WERI-Rb-1 (cell line): ENCODE measurements around the gene TP73.

Experiments used
- DNase-seq: peaks from one replicate; pipeline ENCODE4 v3.0.0-alpha.2; 2020
- H3K27ac ChIP-seq: fragments of 250-450 bp; sonication (Bioruptor Pico); 2 replicates; pipeline ENCODE4 v1.5.1; 2020; ENCODE audit warnings: mild to moderate bottlenecking, moderate library complexity
- H3K27me3 ChIP-seq: fragments of 250-450 bp; sonication (Bioruptor Pico); 2 replicates; pipeline ENCODE4 v1.5.1; 2021; ENCODE audit warnings: mild to moderate bottlenecking, low read depth, moderate library complexity; ENCODE audit not compliant: insufficient read depth, severe bottlenecking
- H3K36me3 ChIP-seq: fragments of 250-450 bp; sonication (Bioruptor Pico); 2 replicates; pipeline ENCODE4 v1.5.1; 2020; ENCODE audit warnings: mild to moderate bottlenecking, moderate library complexity
- H3K4me3 ChIP-seq: 2 replicates; pipeline ENCODE4 v1.5.1; 2011; ENCODE audit warnings: low read depth, mild to moderate bottlenecking, control low read depth, low read length
- H3K9me3 ChIP-seq: fragments of 250-450 bp; sonication (Bioruptor Pico); 2 replicates; pipeline ENCODE4 v1.5.1; 2021; ENCODE audit warnings: mild to moderate bottlenecking, moderate library complexity; ENCODE audit not compliant: severe bottlenecking
- TF ChIP-seq, protein P1 (sequence below): IDR thresholded peaks from 2 replicates; pipeline ENCODE4 v1.5.1; 2011; ENCODE audit warnings: low read depth, mild to moderate bottlenecking, control low read depth, inconsistent platforms, low read length

TP73 gene

DNA sequence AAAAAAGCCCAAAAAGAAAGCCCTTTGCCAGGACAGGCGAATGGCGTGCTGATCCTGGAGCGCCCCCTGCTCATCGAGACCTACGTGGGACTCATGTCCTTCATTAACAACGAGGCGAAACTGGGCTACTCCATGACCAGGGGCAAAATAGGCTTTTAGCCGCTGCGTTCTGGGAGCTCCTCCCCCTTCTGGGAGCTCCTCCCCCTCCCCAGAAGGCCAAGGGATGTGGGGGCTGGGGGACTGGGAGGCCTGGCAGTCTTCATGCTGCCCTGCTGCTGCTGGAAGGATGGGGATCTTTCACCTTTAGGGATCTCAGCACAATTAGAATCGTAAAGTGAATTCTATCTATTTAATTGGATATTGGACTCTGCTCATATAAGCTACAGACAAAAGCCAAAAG lies 23.9 kb upstream of the TP73 start:
- Histone ChIP-seq H3K4me3 (no peak overlapping the region), H3K27me3 (no peaks in the 10 kb centered on the region)
- TF ChIP-seq, protein P1, sequence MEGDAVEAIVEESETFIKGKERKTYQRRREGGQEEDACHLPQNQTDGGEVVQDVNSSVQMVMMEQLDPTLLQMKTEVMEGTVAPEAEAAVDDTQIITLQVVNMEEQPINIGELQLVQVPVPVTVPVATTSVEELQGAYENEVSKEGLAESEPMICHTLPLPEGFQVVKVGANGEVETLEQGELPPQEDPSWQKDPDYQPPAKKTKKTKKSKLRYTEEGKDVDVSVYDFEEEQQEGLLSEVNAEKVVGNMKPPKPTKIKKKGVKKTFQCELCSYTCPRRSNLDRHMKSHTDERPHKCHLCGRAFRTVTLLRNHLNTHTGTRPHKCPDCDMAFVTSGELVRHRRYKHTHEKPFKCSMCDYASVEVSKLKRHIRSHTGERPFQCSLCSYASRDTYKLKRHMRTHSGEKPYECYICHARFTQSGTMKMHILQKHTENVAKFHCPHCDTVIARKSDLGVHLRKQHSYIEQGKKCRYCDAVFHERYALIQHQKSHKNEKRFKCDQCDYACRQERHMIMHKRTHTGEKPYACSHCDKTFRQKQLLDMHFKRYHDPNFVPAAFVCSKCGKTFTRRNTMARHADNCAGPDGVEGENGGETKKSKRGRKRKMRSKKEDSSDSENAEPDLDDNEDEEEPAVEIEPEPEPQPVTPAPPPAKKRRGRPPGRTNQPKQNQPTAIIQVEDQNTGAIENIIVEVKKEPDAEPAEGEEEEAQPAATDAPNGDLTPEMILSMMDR: no peak

DNA sequence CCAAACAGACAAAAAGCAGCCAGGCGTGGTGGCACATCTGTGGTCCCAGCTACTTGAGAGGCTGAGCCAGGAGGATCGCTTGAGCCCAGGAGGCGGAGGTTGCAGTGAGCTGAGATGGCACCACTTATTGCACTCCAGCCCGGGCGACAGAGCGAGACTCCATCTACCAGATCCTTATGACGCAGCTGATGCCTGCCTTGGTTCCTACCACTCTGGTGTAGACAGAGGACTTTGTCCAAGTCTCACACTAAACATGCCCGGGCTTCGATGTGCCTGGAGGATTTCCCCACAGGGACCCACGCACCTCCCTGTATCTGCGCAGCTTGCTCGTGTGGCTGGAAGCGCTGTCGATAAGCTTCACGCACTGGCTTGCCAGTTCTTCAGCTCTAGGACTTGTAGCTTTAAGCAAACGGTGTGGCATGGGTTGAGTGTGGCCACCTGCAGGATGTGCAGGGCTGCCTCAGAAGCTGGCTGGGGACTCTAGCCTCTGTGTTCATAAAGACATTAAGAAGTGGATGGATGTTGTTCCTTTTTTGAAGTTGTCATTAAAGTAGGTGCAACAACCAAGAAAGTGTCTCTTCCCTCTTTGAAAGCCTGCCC lies 22.7 kb upstream of the TP73 start:
- H3K27ac ChIP-seq: no peak overlapping the region
- H3K4me3 ChIP-seq: no peak overlapping the region
- no peaks in the 10 kb centered on the region for H3K27me3 ChIP-seq
- peaks cover 58% of the 10 kb centered on the region for H3K36me3 ChIP-seq
- H3K9me3 ChIP-seq: no peaks in the 10 kb centered on the region
- no peak for DNase-seq
- TF ChIP-seq, protein P1: no peak

More for the DNA sequence above, 23.9 kb upstream of the TP73 start:
- DNase-seq: no peak
- no peak overlapping the region for H3K27ac ChIP-seq
- H3K9me3 ChIP-seq: no peaks in the 10 kb centered on the region
- H3K36me3 ChIP-seq: peaks cover 45% of the 10 kb centered on the region

DNA sequence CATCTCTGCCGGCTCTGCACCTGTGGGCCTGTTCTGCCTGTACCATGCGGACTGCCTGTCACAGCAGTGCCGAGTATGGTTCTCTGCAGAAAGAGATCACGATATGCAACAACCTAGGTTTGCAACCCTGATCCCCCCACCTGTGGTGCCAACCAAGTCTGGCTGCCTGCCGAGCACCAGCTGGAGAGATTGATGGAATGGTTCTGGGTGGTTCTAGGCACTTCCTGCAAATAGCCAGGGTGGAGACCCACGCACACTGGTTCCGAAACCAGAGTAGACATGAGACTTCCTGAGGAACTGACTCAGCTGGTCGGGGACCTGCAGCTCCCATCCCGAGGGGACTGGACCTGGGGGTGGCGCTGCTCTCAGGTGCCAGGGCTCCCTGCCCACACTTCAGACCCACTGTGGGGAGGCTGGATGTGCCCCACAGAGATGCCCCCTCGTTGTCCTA lies 22.1 kb upstream of the TP73 start:
- Histone ChIP-seq H3K27me3 (no peaks in the 10 kb centered on the region), H3K27ac (peak overlapping the region; percentile 81)

DNA sequence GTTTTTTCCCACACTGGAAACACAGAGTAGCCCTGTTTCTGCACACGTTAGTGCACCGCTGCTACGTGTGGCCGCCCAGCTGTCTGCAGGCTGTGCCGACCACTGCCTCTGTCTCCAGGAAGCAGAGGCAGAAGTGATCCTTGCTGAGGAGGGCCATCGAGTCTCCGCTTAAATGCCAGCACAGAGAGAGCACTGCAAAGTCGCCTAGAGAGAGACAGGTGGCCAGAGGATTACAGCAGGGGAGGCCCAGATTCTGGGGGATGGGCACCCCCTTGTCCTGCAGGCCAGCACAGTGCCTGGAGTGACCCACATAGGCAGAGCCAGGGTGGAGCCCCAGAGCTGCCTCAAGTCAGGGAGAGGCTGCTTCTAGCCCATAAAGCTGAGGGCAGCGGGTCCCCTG lies 21.4 kb upstream of the TP73 start:
- peaks cover 70% of the 10 kb centered on the region for H3K36me3 ChIP-seq
- no peak overlapping the region for H3K4me3 ChIP-seq
- TF ChIP-seq, protein P1: no peak
- H3K27ac ChIP-seq: peak overlapping the region; percentile 81
- peak; percentile 88 for DNase-seq
- H3K27me3 ChIP-seq: no peaks in the 10 kb centered on the region
- no peaks in the 10 kb centered on the region for H3K9me3 ChIP-seq

More for the DNA sequence above, 22.1 kb upstream of the TP73 start:
- H3K4me3 ChIP-seq: no peak overlapping the region
- H3K36me3 ChIP-seq: peaks cover 63% of the 10 kb centered on the region
- TF ChIP-seq, protein P1: no peak
- no peaks in the 10 kb centered on the region for H3K9me3 ChIP-seq
- DNase-seq: no peak

DNA sequence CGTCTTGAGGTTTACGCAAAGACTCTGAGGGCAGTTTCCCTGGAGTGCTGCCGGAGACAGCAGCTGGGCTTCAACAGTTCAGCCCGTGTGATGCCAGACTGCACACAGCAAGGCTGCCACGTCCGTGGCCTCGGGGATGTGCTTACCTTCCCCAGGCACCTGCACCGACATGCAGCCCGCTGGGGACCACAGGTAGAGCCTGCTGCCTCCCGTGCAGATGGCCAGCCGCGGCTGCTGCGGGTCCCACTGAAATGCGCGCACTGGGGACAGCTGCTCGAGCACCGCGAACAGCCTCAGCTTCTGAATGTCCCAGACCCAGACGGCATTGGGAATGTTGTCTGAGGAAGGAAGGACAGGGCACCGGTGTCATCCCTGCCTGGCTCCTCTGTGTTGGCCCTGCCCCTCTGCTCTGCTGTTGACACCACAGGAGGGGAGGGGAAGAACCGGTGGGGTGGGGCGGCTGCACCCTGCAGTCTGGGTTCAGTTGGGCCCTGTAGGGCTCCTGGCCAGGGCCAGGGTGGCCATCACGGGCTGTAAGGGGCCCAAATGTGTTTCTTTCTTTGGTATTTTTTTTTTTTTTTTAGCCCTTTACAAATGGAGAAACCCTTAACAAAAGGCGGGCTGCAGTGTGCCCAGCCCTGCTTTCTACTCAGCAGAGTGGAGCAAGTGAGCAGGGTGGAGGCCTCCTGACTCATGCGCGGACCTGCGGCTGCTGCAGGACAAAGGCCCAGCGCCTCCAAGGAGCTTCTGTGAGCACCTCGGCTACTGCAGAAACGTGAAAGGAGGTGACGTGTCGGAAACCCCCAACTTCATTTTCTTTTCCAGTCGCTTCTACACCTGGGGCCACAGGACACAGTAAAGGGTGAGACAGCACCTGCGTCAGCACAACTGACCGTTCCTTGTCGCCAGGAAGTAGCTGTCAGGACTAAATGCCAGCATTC lies 20.7 kb upstream of the TP73 start:
- Histone ChIP-seq H3K27ac (peak overlapping the region; percentile 81), H3K36me3 (peaks cover 74% of the 10 kb centered on the region), H3K4me3 (no peak overlapping the region), H3K27me3 (no peaks in the 10 kb centered on the region), H3K9me3 (no peaks in the 10 kb centered on the region)
- TF ChIP-seq, protein P1: no peak
- no peak for DNase-seq
